Activated T-helper 2 cell treated with anti-CD3 and anti-CD28 coated beads, Interferon-gamma antibody, Interleukin-2, Interleukin-4, amounts not matched to agents 10 μg/mL and 5 μg/mL and 100 μg/mL, durations not matched to agents 14 hours and 24 hours and 36 hours (primary cell): ENCODE measurements around the gene CIDEC. TPM values are rescaled to one million over a fixed set of nuclear protein-coding genes. Genes with fewer than 3 reads are reported as not detected.

Experiments
- DNase-seq: peaks from one replicate; pipeline ENCODE4 v3.0.0; 2021; ENCODE audit warnings: low spot score
- H3K27ac Mint-ChIP-seq: one replicate; pipeline ENCODE4 v1.8.0; 2021; ENCODE audit warnings: mixed read lengths
- H3K27me3 Mint-ChIP-seq: one replicate; pipeline ENCODE4 v1.8.0; 2021; ENCODE audit warnings: low read depth, mixed read lengths
- H3K36me3 Mint-ChIP-seq: one replicate; pipeline ENCODE4 v1.8.0; 2021; ENCODE audit warnings: low read depth, mixed read lengths
- H3K4me1 Mint-ChIP-seq: one replicate; pipeline ENCODE4 v1.8.0; 2021; ENCODE audit warnings: low read depth, mixed read lengths
- H3K4me3 Mint-ChIP-seq: one replicate; pipeline ENCODE4 v1.8.0; 2021; ENCODE audit warnings: low read depth, mild to moderate bottlenecking, moderate library complexity, mixed read lengths
- H3K9me3 Mint-ChIP-seq: one replicate; pipeline ENCODE4 v1.8.0; 2021; ENCODE audit warnings: mixed read lengths
- intact Hi-C: fragments of 100-400 bp; cut with micrococcal nuclease; formaldehyde crosslinking; loops from one replicate; pipeline ENCODE4 v1.15.1; 2023
- total RNA-seq: library from RNA; stranded (reverse); gene quantifications from 2 replicates; pipeline ENCODE4 v1.2.3, GENCODE V29; 2022

Gene CIDEC
- total RNA-seq, 1 donor from 2014 or later, result not detected

- intact Hi-C loops, result no loop called here
- Mint-ChIP-seq H3K4me3 (no peak overlapping the region), H3K36me3 (peaks cover 33% of the 10 kb centered on the region), H3K4me1 (no peaks in the 10 kb centered on the region), H3K27ac (no peak overlapping the region), H3K27me3 (no peaks in the 10 kb centered on the region), H3K9me3 (no peaks in the 10 kb centered on the region)
- DNase-seq, result no peak
These were observed 54.5 kb downstream of the CIDEC start for GRCh38 chr3:9825451-9826040.

GRCh38 chr3:9820946-9821345 lies 59.1 kb downstream of the CIDEC start:
- peaks cover 16% of the 10 kb centered on the region for H3K36me3 Mint-ChIP-seq
- no peak overlapping the region for H3K27ac Mint-ChIP-seq
- H3K27me3 Mint-ChIP-seq, result no peaks in the 10 kb centered on the region
- intact Hi-C loops, result no loop called here
- peaks cover 5% of the 10 kb centered on the region for H3K4me1 Mint-ChIP-seq
- no peaks in the 10 kb centered on the region for H3K9me3 Mint-ChIP-seq
- H3K4me3 Mint-ChIP-seq, result no peak overlapping the region
- no peak for DNase-seq

- H3K27ac Mint-ChIP-seq, result no peak overlapping the region
- no peak overlapping the region for H3K4me3 Mint-ChIP-seq
- no peaks in the 10 kb centered on the region for H3K9me3 Mint-ChIP-seq
These were observed 59.5 kb downstream of the CIDEC start for GRCh38 chr3:9820543-9820942.

GRCh38 chr3:9818666-9819335 lies 61.3 kb downstream of the CIDEC start:
- Mint-ChIP-seq H3K27ac (no peak overlapping the region), H3K4me3 (no peak overlapping the region), H3K27me3 (no peaks in the 10 kb centered on the region), H3K4me1 (peaks cover 5% of the 10 kb centered on the region), H3K36me3 (peaks cover 17% of the 10 kb centered on the region), H3K9me3 (no peaks in the 10 kb centered on the region)
- intact Hi-C loops, result no loop called here
- no peak for DNase-seq

More at GRCh38 chr3:9820543-9820942, 59.5 kb downstream of the CIDEC start:
- intact Hi-C loops, result no loop called here
- H3K4me1 Mint-ChIP-seq, result peaks cover 5% of the 10 kb centered on the region
- no peak for DNase-seq
- H3K36me3 Mint-ChIP-seq, result peaks cover 17% of the 10 kb centered on the region
- no peaks in the 10 kb centered on the region for H3K27me3 Mint-ChIP-seq

- Mint-ChIP-seq H3K9me3 (no peaks in the 10 kb centered on the region), H3K4me3 (no peak overlapping the region), H3K36me3 (peaks cover 28% of the 10 kb centered on the region), H3K4me1 (peaks cover 5% of the 10 kb centered on the region), H3K27ac (no peak overlapping the region), H3K27me3 (no peaks in the 10 kb centered on the region)
- intact Hi-C loops, result no loop called here
- no peak for DNase-seq
These were observed 62.6 kb downstream of the CIDEC start for GRCh38 chr3:9817436-9817835.

Other genes with a start within 250 kb of the CIDEC start
- gene MTMR14, start 230.7 kb downstream of the CIDEC start, total RNA-seq, result 39.2 and 41.7 TPM in 2 replicates
- gene CPNE9, start 176.4 kb downstream of the CIDEC start, total RNA-seq, result 0.50 TPM in 1 of 2 replicates, not detected in the other
- 34.2 and 35.8 TPM in 2 replicates for gene BRPF1, start 148.5 kb downstream of the CIDEC start, total RNA-seq
- gene OGG1, start 130.3 kb downstream of the CIDEC start, total RNA-seq, result 33.0 and 38.4 TPM in 2 replicates
- 113 and 116 TPM in 2 replicates for gene CAMK1, start 110.3 kb downstream of the CIDEC start, total RNA-seq
- gene TADA3, start 87.8 kb downstream of the CIDEC start, total RNA-seq, result 86.6 and 89.2 TPM in 2 replicates
- 253 and 268 TPM in 2 replicates for gene ARPC4, start 87.2 kb downstream of the CIDEC start, total RNA-seq
- gene TTLL3, start 70.0 kb downstream of the CIDEC start, total RNA-seq, result 51.0 and 56.5 TPM in 2 replicates
- gene RPUSD3, start 36.2 kb downstream of the CIDEC start, total RNA-seq, result 70.0 and 71.1 TPM in 2 replicates
- 31.7 and 33.3 TPM in 2 replicates for gene JAGN1, start 10.4 kb upstream of the CIDEC start, total RNA-seq
- 0.78 and 1.0 TPM in 2 replicates for gene IL17RE, start 22.6 kb upstream of the CIDEC start, total RNA-seq
- gene IL17RC, start 36.8 kb upstream of the CIDEC start, total RNA-seq, result 0.27 and 0.48 TPM in 2 replicates
- gene CRELD1, start 53.6 kb upstream of the CIDEC start, total RNA-seq, result 22.9 and 24.0 TPM in 2 replicates
- 10.7 and 11.3 TPM in 2 replicates for gene PRRT3, start 72.2 kb upstream of the CIDEC start, total RNA-seq
- gene EMC3, start 106.6 kb upstream of the CIDEC start, total RNA-seq, result 35.9 and 43.5 TPM in 2 replicates
- gene FANCD2, start 146.2 kb upstream of the CIDEC start, total RNA-seq, result 54.4 and 55.1 TPM in 2 replicates
- gene FANCD2OS, start 228.0 kb upstream of the CIDEC start, total RNA-seq, result not detected in 2 replicates
- 94.4 and 100 TPM in 2 replicates for gene BRK1, start 235.4 kb upstream of the CIDEC start, total RNA-seq